ENCODE measurements around the gene TELO2. TPM values are rescaled to one million over a fixed set of nuclear protein-coding genes. Genes with fewer than 3 reads are reported as not detected.

The TELO2 gene
- total RNA-seq, 1 donor from 2014 or later: 87.5 TPM

DNA sequence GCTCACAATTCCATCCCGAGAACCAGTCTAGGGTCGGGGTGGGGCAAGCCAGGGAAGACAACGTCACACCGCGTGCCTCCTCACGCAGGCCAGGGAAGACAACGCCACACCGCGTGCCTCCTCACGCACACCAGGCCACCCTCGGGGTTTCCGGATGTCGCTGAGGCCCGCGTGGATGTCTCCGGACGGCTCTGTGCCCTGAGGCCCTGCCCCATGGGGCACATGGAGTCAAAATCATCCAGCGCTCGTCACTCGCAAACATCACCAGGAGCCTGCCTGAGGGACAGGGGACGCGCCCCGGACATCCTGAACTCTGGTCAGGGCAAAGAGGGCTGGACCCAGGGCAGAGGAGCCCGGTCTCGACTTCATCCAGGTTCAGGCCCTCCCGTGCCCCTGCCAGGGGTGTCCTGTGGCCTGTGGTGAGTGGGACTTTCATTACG, 44.0 kb downstream of the TELO2 start:
- H3K27ac Mint-ChIP-seq (ENCODE audit: unreplicated experiment): no peak overlapping the region
- no peaks in the 10 kb centered on the region for H3K9me3 Mint-ChIP-seq
- no peak for DNase-seq (ENCODE audit: low read depth, low spot score)
- no peak overlapping the region for H3K4me3 Mint-ChIP-seq
- TF ChIP-seq, protein P1, sequence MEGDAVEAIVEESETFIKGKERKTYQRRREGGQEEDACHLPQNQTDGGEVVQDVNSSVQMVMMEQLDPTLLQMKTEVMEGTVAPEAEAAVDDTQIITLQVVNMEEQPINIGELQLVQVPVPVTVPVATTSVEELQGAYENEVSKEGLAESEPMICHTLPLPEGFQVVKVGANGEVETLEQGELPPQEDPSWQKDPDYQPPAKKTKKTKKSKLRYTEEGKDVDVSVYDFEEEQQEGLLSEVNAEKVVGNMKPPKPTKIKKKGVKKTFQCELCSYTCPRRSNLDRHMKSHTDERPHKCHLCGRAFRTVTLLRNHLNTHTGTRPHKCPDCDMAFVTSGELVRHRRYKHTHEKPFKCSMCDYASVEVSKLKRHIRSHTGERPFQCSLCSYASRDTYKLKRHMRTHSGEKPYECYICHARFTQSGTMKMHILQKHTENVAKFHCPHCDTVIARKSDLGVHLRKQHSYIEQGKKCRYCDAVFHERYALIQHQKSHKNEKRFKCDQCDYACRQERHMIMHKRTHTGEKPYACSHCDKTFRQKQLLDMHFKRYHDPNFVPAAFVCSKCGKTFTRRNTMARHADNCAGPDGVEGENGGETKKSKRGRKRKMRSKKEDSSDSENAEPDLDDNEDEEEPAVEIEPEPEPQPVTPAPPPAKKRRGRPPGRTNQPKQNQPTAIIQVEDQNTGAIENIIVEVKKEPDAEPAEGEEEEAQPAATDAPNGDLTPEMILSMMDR (conservative IDR thresholded peaks at IDR 0.05): no peak
- H3K4me1 Mint-ChIP-seq: no peaks in the 10 kb centered on the region
- no peaks in the 10 kb centered on the region for H3K27me3 Mint-ChIP-seq (ENCODE audit: low read depth)
- H3K36me3 Mint-ChIP-seq (ENCODE audit: low read depth): no peaks in the 10 kb centered on the region

DNA sequence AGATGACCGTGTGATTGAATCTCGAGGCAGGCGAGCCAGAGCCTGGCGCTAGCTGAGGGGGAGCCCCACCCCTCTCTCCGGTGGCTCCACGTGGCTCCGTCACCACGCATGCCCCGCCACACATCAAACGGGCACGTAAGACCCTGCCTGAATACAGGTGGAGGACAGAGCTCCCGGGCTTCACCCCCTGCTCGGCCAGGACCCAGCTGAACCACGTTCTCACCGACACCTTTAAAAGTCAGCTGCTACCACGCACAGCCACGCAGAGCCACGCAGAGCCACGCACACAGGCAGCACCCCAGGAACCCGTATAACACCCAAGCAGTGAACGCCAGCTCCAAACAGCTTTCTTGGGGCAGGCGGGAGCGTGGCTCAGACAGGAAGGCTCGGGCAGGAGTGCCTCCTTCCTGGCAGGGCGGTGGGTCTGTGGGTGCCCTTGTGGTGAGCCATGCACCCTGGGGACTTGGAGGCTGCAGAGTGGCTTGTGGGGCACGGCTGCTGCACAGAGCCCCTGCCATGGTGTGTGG, 44.7 kb downstream of the TELO2 start:
- Mint-ChIP-seq H3K4me1 (no peaks in the 10 kb centered on the region), H3K36me3 (ENCODE audit: low read depth) (no peaks in the 10 kb centered on the region), H3K27me3 (ENCODE audit: low read depth) (no peaks in the 10 kb centered on the region), H3K27ac (ENCODE audit: unreplicated experiment) (no peak overlapping the region), H3K9me3 (no peaks in the 10 kb centered on the region), H3K4me3 (no peak overlapping the region)
- no peak for DNase-seq (ENCODE audit: low read depth, low spot score)
- TF ChIP-seq, protein P1 (conservative IDR thresholded peaks at IDR 0.05): no peak

DNA sequence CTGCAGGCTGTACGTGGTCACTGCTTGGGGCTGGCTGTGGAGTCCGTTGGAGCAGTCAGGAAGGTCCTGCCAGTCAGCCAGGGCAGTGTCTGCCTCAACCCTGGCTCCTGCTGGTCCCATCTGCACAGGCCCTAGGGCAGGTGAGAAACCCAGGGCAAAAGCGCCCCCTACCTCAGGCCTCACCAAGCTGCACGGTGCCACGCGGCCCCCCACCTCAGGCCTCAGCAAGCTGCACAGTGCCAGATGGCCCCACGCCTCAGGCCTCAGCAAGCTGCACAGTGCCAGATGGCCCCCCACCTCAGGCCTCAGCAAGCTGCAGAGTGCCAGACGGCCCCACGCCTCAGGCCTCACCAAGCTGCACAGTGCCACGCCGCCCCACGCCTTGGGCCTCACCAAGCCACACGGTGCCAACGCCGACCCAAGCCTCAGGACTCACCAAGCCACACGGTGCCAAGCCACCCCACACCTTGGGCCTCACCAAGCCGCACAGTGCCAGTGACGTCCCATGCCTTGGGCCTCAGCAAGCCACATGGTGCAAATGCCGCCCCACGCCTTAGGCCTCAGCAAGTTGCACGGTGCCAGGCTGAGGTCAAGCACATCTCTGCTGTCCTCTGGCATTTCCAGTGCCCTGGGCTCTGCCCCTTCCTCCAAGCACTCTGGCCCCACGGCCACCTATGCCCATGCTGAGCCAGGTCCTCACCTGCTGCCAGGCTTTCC, 45.8 kb downstream of the TELO2 start:
- no peak for DNase-seq (ENCODE audit: low read depth, low spot score)
- H3K27me3 Mint-ChIP-seq (ENCODE audit: low read depth): no peaks in the 10 kb centered on the region
- TF ChIP-seq, protein P1 (conservative IDR thresholded peaks at IDR 0.05): no peak
- no peak overlapping the region for H3K4me3 Mint-ChIP-seq
- H3K9me3 Mint-ChIP-seq: no peaks in the 10 kb centered on the region
- H3K27ac Mint-ChIP-seq (ENCODE audit: unreplicated experiment): no peak overlapping the region
- H3K36me3 Mint-ChIP-seq (ENCODE audit: low read depth): no peaks in the 10 kb centered on the region
- H3K4me1 Mint-ChIP-seq: peaks cover 4% of the 10 kb centered on the region

DNA sequence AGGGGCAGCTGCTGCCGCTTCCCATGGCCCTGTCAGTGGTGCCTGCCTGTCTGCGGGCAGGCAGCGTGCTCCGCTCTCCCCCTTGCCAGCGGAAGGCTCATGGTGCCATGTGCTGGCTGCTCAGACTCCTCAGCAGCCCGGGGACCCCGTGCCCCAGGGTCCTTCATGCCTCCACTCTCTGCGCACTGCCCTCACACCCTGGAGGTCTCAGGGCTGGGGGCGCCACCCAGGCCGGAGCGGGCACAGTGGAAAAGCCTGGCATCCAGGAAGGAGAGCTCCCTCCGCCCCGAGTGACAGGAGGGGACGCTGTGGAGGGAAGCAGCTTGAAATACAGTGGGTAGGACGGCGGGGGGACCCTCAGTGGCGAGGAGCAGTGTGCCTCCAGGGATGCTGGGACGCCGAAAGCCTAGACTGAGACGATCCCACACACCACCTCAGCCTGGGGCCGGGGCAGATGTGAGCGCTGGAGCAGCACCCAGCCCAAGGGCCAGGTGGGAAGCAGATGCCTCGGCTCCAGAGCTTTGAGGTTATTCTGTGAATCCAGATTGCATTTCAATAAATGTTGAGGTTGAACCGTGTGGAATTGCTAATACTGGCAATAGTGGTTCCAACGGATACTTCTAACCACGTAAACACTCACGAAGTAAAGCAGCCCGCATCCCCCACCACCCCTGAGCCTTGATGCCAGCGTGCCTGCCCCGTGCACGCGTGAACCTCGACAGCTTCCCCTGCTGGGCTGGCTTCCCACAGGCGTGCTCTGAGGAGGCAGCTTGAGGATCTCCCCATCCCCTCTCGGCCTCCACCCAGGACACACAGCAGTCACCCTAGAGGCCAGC, 46.8 kb downstream of the TELO2 start:
- Mint-ChIP-seq H3K4me3 (no peak overlapping the region), H3K9me3 (no peaks in the 10 kb centered on the region), H3K36me3 (ENCODE audit: low read depth) (no peaks in the 10 kb centered on the region), H3K4me1 (peaks cover 4% of the 10 kb centered on the region), H3K27ac (ENCODE audit: unreplicated experiment) (no peak overlapping the region), H3K27me3 (ENCODE audit: low read depth) (no peaks in the 10 kb centered on the region)
- TF ChIP-seq, protein P1 (conservative IDR thresholded peaks at IDR 0.05): no peak
- DNase-seq (ENCODE audit: low read depth, low spot score): no peak

DNA sequence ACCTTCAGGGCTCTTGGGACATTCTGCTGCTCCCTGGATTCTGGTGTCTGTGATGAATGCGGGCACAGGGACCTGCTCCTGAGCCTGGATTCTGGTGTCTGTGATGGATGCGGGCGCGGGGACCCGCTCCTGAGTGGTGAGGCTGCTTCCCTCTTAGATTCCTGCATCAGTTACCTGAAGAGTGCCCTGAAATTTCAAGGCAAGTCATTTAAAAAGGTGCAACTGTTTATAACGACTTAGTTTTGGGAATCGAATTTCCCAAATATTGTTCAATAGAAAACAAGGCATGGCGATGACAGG, 47.3 kb downstream of the TELO2 start:
- Mint-ChIP-seq H3K27me3 (ENCODE audit: low read depth) (no peaks in the 10 kb centered on the region), H3K9me3 (no peaks in the 10 kb centered on the region), H3K4me1 (peaks cover 4% of the 10 kb centered on the region), H3K4me3 (no peak overlapping the region), H3K27ac (ENCODE audit: unreplicated experiment) (peak overlapping the region; percentile 78), H3K36me3 (ENCODE audit: low read depth) (no peaks in the 10 kb centered on the region)
- TF ChIP-seq, protein P1 (conservative IDR thresholded peaks at IDR 0.05): no peak
- DNase-seq (ENCODE audit: low read depth, low spot score): no peak
